Umbilical cord (tissue), 2 donors: ENCODE results near the gene REEP5. TPM values are rescaled to one million over a fixed set of nuclear protein-coding genes. Genes with fewer than 3 reads are reported as not detected.
"Not testable (repeated sequence)": the region's sequence is repeated elsewhere in the genome, so short reads cannot be mapped to it uniquely, and the experiment has no call there.

Experiments used
- DNase-seq: peaks from one replicate; pipeline ENCODE4 v3.0.0-alpha.2; 2015; ENCODE audit warnings: low spot score
- total RNA-seq: library from RNA; depleted of rRNA; stranded (reverse); fragments of >200 nt; gene quantifications from one replicate; pipeline ENCODE4 v1.2.3, GENCODE V29; 2014; ENCODE audit warnings: low replicate concordance; ENCODE audit not compliant: insufficient read depth

REEP5 gene
- total RNA-seq, 1 donor from 2014 or later: 28.4 TPM

DNA sequence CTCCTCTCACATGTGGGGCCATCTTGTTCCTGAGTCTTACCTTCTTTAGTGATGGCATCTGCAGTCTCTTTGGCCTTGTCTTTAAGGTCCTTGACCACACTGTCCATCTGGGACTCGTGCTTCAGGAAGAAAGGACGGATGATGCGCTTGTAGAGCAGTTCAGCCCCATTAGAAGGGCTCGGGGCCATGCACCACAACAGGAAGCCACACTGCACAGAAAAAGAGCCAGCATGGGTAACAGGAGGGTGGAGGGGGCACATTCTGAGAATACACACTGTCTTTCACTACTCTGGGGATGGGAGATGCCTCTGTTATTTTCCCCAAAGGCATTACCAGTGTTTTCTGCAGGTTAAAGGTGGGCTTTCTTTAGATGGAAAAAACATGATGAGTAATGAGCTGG is 35.1 kb downstream of the REEP5 start:
- DNase-seq: no peak

DNA sequence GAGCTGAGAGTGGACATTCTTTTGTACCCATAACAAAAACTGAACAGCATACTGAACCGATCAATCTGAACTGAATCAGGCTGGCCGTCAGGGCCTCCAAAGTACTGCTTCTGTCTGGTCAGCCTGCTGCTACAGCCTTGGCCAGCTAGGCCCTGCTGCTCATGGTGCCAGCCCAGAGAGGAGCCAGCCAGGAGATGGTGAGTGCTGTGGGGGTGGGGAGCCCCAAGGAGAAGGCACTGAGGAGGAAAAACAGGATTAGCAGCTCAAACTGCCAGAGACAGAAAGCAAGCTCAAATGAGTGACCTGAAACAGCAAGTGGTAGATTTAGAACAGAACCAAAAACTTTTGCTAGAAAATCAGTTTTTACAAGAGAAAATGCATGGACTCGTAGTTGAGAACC is 37.0 kb downstream of the REEP5 start:
- DNase-seq: no peak

DNA sequence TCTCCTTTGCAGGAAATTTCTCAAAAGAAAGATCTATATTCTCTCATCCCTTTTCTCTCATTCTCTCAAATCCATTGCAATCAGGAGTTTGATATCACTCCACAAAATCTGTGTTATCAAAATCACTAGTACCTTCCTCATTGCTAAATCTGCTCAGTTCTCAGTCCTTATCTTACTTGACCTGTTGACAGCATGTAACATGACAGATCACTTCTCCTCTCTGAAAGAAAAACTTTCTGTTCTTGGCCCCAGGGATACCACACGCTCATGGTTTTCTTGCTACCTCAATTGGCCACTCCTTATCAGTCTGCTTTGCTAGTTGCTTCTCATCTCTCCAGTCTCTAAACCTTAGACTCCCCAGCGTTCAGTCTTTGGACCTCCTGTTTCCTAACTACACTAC is 38.8 kb downstream of the REEP5 start:
- DNase-seq: no peak

DNA sequence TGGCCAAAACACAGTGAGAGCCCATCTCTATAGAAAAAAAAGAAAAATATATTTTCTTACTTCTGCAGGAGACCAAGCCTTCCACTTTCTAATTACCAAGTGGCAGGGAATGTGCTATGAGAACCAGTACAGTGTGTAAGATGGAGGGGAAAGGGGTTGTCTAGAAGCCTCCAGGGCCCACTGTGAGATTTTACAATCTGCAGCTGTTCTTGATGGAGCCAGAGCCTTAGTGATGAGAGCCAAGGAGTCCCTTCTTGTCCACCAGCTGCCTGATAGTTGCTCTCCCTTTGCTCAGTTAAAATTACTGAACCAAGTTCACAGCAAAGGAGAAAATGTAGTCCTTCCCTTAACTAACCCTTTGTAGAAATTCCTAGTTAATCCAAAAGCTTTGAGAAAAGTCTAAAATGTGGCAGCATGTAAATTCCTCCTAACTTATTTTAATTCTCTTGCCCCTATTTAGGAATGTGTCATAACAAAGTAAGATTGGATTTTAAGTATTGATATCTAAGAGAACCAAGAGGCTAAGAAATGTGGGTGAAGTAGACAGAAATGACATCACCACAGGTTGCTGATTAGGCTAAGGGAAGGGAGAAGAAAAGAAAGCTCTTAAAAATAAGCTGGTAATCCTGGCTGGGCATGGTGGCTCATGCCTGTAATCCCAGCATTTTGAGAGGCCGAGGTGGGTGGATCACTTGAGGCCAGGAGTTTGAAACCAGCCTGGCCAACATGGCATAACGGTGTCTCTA is 41.6 kb downstream of the REEP5 start:
- no peak for DNase-seq

DNA sequence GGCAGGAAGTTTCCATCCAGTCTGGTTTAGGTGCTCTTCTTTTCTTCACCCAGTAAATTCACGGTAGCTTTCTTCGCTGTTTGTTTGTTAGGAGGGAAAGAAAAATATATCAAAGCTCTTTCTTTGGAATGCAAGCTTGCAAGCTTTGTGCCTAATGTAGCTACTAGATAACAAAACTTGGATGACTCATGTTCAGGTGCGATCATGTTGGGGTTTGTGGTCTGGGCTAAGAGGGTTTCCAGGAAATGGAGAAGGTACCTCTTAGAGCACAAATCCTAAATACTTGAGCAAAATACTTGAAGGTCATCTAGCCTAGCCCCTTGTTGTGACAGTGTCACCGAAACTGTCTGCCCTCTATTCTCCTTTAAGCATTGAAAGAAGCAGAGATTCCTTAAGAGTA is 43.3 kb downstream of the REEP5 start:
- no peak for DNase-seq

DNA sequence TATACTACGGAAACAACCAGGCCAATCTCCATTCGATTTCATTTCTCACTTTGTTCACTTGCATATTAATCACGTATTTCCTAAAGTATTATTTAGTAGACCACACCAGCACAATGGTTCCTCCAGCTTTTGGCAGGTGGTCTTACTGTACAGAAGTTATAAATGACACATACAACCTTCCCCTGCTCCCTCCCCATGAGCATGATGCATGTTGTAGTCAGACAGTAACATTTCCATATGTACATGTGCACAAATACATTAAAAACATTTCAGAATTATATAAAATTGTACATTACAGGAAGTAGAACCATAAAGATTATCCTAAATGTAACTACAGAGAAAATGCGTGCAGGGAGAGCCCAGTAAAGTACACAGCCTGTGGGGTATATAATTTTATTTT is 43.9 kb downstream of the REEP5 start:
- no peak for DNase-seq

DNA sequence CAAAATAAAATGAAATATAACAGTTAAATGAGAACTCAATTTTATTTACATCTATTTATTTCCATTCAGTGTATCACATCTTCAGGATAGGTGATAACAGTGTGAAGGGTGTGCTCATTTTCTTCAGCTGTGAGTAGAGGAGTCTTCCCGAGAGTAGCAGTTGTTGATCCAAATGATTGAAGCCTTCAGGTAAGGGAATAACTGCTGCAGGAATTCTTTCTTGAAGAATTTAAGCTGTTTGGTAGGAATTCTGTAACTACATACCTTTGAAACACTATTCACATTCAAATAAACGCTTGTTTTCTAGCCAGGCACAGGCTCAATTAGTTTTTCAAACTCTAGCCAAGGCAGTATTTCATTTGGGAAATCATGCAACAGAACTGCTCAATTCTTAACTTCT is 45.7 kb downstream of the REEP5 start:
- DNase-seq: no peak

DNA sequence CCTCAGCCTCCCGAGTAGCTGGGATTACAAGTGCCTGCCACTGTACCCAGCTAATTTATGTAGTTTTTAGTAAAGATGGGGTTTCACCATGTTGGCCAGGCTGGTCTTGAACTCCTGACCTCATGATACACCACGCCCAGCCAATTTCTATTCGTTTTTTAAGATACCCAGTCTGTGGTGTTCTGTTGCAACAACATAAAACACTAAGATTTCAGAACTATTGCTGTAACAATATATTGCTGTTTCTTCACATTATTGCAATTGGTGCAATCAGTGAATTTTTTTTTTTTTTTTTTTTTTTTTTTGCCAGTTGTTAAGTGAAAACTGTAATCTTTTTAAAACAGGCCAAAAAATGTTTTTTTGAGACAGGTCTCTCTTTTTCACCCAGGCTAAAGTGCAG is 51.1 kb downstream of the REEP5 start:
- DNase-seq: no peak

DNA sequence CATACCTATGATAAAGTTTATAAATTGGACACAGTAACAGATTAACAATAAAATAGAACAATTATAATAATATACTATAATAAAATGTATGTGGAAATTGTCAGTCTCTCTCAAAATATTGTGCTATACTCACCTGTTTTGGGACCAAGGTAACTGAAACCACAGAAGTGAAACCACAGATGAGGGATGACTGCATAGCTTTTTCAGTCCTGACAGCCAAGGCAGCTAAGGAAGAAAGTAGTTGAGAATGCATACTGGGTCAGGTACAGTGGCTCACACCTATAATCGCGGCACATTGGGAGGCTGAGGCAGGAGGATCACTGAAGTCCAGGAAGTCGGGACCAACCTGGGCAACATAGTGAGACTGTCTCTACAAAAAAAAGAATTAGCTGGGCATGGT is 52.1 kb downstream of the REEP5 start:
- DNase-seq: no peak

DNA sequence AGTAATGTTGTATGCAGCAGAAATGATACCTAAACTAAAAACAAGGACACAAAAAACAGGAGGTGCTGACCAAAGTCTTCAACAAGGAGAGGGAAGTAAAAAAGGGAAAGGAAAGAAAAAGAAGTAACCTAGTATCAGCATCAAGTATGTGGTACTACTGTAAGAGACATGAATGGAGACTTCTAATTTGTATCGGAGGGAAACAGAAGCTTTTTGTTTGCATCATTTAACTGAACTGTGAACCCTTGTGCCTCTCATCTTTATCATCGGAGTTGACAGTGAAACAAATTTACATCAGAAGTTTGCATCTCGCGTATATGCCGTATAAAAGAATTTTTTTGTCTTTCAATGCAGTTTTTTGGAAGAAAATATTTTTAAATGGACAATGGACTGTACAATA is 54.6 kb downstream of the REEP5 start:
- no peak for DNase-seq

DNA sequence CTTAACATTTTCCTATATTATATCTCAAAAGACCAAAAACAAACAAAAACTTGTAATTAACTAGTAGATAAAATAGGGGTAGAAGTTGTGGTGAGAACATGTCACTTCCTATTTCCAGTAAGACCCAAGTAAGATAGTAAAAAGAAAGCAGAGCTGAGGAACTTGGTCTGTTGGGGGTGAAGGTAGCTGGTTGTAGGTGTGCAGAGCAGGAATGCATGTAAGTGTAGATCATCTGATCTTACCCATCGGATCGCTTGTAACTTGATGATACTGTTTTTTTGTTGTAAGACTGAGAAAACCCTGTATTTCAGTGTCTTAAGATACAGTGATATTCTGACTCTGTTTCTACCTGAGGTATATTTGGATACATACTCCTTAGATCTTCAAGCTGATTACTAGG is 55.3 kb downstream of the REEP5 start:
- no peak for DNase-seq

DNA sequence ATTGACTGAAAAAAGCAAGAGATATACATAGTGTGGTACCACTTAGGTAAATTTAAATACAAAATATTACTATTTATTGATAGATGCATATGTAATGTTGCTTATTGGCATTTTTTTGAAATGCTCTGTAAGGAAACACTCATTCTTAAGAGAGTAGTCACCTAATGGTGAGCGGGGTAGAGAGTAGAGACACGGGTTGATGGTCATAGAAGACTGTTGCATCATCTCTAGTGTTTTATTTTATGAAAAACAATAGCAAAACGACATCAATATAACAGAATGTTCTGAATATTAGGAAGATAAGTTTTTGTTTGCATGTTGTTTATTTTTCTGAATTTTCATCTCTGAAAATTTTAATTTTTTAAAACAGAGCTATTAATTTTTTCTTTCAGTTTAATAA is 56.9 kb downstream of the REEP5 start:
- DNase-seq: no peak

DNA sequence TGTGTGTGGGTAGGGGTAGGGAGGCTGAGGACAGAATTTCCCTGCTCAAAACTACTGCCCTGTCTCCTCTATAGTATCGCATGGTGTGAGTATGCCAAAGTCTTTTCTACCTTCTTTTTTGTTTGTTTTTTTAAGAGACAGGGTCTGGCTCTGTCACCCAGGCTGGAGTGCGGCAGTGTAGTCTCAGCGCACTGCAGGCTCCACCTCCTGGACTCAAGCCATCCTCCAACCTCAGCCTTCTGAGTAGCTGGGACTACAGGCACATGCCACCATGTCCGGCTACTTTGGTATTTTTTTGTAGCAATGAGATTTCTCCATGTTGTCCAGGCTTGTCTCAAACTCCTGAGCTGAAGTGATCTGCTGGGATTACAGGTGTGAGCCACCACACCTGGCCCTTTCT is 58.5 kb downstream of the REEP5 start:
- no peak for DNase-seq

DNA sequence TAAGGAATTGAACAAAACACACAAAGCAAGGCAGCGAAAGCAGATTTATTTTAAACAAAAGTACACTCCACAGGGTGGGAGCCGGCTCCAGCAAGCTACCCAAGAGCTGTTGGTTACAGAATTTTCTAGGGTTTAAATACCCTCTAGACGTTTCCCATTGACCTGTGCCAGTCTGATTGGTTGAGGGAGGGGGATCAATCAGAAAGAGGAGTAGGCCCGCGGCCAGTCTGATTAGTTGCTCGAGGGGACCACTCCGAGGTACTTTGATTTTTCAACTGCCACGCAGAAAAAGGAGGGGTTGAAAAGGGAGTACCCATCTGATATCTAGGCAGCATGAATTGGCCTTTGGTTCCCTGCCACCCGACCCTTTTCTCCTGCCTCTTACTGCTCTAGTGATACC is 59.9 kb downstream of the REEP5 start:
- no peak for DNase-seq

DNA sequence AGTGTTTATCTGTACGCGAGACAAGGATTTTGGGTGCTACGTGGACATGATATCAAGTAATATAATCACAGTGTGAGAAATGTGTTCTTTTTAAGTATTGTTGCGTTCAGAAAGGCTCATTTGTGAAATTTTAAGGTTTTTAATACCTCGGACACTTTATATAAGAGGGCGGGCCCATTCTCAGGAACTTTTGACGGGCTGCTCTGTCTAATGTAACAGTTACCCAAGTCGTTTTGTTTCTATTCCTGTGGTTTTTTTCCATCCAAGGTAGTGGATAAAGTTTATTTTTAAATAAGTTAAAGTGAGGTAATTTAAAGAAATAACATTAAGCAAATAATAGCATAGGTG is 60.4 kb downstream of the REEP5 start:
- peak; percentile 9 for DNase-seq

DNA sequence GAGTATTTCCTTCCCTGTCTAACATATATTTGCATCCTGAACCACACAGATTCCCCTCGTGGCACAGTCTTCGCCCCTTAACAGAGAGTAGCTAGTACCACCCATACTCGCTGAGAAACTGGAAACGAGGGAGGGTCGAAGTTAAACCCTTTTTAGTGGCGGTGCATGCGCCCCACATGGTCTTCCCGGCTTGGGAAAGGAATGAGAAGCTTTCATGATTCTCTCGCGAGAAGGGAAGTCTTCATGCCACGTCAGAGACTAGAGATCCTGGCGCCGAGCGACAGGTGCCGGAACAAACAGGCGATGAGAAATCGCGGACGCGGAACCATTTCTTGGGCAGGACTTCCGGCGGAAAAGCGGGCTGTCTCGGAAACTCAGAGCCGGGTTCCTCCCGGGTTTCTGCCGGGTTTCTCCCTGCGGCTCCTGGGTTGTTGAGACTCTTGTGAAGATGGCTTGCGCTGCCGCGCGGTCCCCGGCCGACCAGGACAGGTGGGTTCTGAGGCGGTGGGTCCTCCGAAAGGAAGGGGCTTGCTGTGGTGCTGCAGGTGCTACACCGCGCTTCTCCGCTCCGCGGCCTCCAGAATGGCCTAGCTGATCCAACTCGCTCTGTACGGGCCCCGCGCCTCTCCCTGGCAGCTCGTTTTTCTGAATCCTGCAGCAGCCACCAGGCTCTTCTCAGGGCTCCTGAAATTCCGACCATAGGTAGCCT is 60.9 kb downstream of the REEP5 start, which contains the start of gene SRP19:
Gene SRP19, plus strand, starts transcription at position 359 of the 709 bp plus-strand sequence. Its CDS starts 90 bp downstream, at position 449.
- peak; percentile 99 for DNase-seq

DNA sequence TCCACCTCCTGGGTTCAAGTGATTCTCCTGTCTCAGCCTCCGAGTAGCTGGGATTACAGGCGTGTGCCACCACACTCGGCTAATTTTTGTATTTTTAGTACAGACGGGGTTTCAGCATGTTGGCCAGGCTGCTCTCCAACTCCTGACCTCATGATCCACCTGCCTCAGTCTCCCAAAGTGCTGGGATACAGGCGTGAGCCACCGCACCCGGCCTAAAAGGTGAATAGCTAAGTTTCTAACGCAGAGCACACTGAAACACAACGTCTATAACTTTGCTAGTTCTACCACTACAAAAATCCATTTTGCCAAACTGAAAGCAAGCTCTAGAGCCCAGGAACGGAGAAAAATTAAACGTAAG is 61.5 kb downstream of the REEP5 start:
- not testable (repeated sequence) for DNase-seq

DNA sequence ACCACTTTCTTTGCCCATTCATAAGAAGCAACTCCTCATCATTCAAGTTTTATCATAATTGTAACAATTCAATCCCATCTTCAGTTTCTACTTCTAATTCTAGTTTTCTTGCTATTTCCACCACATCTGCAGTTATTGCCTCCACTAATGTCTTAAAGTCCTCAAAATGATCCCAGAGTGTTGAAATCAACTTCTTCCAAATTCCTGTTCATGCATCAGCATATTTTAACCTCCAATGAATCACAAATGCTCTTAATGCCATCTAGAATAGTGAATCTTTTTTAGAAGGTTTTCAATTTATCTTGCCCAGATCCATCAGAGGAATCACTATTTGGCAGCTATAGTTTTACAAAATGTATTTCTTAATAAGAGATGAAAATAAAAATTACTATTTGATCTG is 64.2 kb downstream of the REEP5 start:
- no peak for DNase-seq

DNA sequence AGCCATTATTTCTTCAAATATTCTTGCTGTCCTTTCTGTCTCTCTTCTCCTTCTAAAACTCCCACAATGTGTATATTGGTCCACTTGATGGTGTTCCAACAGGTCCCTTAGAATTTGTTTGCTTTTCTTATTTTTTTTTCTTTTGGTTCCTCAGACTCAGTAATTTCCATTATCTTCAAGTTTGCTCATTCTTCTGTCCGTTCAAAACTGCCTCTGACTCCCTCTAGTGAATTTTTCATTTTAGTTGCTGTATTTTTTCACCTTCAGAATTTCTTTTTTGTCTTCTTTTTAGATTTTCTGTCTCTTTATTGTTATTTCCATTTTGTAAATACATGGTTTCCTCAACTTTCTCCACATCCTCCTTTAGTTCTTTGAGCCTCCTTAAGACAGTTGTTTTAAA is 67.4 kb downstream of the REEP5 start:
- no peak for DNase-seq

DNA sequence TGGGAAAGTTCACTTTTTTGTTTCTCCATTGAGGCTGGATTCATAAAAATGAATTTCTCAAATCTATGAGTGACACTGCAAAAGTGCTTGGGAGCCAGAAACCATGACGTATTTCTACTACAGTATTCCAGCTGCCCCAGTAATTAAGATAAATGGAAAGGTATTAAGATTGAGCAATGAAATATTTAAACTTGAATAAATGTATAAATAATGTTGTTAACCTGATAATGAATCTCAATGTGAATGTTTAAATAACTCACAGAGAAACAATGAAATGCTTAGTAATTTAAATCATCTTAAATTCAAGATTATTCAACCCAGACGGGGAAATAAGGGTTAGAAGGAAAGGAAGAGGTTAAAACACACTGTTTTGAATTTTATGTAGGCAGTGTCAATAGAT is 72.1 kb downstream of the REEP5 start:
- no peak for DNase-seq

DNA sequence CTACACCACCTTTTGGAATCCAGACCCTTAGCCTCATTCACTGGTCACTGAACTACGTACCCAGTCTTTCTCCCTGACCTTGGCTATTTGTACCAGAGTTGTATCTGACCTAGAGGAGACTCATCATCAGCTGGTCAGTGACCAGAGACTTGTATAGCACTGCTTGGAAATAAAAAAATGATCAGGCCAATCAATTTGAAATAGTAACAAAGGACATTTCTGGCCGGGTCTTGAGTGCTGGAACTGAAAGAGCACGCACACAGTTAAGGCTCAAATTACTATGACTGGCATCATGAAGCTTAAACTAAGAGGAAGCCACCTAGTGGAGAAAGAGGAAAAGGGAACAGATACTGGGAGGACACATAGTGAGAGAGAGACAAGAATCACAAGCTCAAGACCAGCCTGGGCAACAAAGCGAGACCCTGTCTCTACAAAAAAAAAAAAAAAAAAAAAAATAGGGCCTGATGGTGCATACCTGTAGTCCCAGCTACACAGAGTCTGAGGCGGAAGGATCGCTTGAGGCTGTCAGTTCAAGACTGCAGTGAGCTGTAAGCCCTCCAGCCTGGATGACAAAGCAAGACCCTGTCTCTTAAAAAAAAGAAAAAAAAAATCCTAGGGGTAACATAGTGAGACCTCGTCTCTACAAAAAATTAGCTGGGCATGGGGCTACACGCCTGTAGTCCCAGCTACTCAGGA is 73.8 kb downstream of the REEP5 start:
- DNase-seq: peak; percentile 74

DNA sequence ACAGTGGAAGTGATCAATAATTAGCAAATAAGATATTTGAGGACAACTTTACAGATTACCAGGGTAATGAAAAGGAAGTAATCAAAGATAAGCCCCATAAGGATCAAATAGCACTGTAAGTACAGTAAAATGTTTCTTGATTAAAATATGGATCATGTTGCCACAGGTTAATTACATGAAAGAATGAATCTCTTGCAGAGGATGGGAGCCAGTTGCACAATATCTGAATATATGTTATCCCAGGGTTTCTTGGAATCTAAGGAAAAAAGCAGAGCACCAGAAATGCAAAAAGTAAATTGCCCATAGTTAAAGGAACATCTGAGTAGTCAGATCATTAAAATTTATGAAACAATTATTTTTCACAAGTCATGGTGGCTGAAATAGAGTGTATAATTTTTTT is 74.7 kb downstream of the REEP5 start:
- DNase-seq: no peak

DNA sequence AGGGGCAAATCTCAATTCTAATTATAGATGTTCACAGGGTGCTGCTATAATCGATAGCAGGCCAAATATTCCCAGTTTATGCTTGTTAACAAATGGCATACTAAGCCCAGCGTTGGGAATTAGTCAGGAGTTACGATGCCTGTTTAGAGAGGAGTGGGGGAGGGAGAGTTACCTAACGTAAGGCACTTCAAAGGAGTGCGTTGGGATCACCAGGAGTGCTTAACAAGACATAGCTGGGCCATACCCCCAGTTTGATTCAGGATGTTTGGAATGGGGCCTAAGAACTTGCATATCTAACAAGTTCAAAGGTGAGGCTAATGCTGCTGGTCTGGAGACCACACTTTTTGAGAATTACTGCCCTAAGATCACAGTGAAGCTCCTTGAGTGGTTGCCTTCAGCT is 75.5 kb downstream of the REEP5 start:
- DNase-seq: no peak
